Measurements from ENCODE around the gene RIMOC1.
"Not testable (repeated sequence)": the region's sequence is repeated elsewhere in the genome, so short reads cannot be mapped to it uniquely, and the experiment has no call there.

The RIMOC1 gene

GRCh38 chr5:41892031-41892430, 12.1 kb upstream of the RIMOC1 start:
- no peak for DNase-seq

DNA sequence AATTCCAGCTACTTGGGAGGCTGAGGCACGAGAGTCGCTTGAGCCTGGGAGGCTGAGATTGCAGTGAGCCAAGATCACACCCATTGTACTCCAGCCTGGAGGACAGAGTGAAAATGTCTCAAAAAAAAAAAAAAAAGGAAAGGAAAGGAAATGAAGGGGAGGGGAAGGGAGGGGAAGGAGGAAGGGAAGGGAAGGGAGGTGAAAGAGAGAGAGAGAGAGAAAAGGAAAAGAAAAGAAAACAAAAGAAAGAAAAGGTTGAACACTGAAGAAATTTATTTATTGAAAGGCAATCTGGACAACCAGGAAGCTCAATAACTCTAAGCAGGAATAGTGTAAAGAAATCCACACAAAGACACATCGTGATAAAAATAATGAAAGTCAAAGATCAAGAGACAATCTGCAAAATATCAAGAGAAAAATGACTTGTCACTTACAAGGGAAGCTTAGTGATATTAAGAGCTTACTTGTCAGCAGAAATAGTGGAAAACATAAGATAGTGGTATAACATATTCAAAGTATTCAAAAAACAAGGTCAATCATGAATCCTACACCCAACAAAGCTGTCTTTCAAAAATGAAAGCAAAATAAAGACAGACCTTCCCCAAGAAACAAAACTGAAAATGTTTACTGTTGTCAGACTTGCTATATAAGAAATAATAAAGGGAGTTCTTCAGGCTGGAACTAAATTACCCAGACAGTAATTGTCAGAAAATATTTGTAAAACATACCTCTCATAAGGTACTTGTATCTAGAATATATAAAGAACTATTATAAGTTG, 10.9 kb upstream of the RIMOC1 start:
- no peak for DNase-seq

- DNase-seq = no peak
Observed at GRCh38 chr5:41896230-41896629, 7.9 kb upstream of the RIMOC1 start.

- DNase-seq = no peak
Observed at GRCh38 chr5:41903382-41903891, 707 bp upstream of the RIMOC1 start.

DNA sequence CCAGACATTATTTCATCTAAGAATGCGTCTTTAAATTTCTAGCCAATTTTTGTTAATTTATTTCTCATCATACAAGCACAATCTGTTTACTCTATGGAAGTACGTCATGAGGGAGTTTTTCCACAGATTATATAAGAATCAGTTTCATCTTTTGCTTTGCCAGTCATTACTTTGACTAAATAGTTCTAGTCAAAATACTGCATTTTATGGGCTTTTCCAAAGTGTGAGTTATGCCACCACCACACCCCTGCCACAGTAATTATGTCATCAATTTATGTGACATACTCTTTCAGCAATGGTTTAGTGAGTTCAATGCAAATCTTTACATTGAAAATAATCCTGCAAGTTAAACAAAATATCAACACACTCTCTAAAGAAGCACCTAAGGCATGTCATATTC, 2.0 kb downstream of the RIMOC1 start:
- no peak for DNase-seq

DNA sequence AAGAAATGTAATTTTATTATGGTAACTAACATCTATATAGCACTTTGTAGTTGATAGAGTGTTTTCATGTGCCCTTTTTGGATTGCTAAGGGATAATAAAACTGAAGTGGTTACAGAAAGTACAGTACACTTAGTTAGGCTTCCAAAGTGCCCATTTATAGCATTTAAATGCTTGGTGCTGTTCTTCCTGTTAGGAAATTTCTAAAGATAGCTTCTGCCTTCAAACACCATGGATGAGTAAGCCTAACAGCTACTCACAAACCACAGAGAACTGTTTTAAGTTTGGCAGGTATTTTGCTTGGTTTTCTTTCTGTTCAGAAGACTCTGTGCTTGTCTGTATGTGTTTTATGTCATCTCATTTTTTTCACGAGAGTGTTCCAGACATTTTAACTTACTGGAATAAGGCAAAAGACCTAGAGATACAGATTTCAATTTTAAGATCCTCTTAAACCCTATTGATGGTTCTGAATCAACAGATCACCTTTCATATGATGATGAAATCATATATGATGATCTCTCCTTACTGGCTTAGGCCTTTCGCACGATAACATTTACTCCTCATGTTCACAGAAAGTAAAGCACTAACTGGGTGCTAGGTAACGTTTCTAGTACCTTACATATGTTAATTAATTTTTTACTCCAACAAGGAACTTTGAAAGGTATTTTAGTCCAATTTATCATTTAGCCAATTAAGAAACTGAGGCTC, 4.4 kb downstream of the RIMOC1 start:
- DNase-seq = no peak

DNA sequence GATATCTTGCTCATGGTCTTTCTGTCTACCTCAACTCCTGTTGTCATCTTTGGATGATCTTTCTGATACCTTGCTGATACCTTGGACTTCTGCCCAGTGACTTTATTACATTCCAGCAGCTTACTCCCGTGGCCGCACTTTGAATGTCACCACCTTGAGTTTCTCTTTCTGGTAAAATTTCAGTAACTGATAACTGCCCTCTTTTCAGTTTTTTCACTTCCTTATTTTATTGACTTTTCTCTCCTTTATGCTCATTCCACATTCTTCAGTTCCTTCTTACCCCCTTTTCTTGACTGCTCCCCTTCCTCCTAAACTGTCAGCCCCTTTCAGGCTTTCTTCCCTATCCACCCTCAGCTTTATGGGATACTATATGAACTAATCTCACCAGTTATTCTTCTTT, 14.0 kb downstream of the RIMOC1 start:
- no peak for DNase-seq

GRCh38 chr5:41921166-41921565, 17.0 kb downstream of the RIMOC1 start:
- DNase-seq = no peak

- DNase-seq = no peak
Observed at GRCh38 chr5:41921874-41922273, 17.7 kb downstream of the RIMOC1 start.

- DNase-seq = no peak
Observed at GRCh38 chr5:41924526-41924871, 20.4 kb downstream of the RIMOC1 start.

DNA sequence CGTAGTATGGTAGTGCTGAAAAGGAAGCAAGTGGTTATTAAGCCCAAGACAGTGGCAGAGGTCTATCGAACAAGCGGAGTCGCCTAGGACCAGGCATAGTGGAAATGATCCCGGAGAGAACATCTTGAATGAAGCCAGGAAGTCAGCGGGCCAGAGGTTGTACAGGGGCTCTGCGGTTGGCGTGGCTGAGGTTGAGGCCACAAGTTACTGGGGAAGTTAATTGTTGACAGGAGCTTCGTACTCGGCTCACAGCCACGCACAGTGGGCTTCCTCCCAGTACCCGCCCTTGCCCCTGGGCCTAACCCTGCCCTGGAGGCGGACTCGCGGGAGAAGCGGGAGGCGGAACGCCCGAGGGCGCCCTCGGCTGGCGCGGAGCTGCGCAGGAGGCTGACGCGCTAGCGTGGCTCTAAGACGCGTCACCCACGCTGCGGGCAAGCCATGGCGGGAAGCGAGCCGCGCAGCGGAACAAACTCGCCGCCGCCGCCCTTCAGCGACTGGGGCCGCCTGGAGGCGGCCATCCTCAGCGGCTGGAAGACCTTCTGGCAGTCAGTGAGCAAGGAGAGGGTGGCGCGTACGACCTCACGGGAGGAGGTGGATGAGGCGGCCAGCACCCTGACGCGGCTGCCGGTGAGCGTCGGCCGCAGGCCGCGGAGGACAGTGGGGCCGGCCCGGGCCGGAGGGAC, 20.9 kb downstream of the RIMOC1 start, which contains the start of gene FBXO4:
Gene FBXO4 (plus strand): TSS at position 410 of the 683 bp plus-strand sequence. CDS start 29 bp downstream, at position 439.
- peak in 1 of 2 experiments; percentile 7 for DNase-seq

GRCh38 chr5:41925555-41925951, 21.4 kb downstream of the RIMOC1 start:
- peak in 1 of 2 experiments; percentile 10 for DNase-seq

DNA sequence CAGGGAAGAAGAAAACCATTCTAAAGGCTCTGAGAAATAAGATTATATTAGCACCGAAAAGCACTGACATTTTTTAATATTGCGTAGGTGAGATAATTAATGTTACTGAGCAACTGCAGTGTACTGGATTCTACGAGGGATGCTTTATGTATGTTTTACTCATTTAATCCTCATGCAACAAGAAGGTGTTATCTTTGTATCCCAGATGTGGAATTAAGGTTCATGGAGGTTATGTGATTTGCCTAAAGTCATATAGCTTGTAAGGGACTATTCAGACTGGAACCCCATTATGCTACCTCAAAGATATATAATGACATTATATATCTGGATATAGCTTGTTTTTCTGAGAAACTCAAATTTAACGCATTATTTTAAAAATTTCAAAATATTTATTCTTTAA, 23.5 kb downstream of the RIMOC1 start:
- no peak for DNase-seq

DNA sequence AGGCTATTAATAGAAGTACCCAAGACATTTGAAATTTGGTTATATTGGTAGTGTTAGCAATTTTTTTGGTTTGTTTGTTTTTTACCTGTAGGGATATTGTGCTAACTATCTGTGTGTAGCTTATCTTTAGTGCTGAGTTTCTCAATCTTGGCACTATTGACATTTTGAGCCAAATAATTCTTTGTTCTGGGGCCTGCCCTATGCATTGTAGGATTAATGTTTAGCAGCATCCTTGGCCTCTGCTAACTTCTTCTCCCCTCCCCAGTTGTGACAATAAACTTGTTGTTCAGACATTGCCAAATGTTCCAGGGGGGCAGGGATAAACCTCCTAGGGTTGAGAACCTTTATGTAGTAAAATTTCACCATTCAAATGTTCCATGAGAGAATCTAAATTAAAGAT, 24.9 kb downstream of the RIMOC1 start:
- DNase-seq = no peak

GRCh38 chr5:41932770-41933169, 28.6 kb downstream of the RIMOC1 start:
- DNase-seq = no peak

GRCh38 chr5:41935544-41935943, 31.4 kb downstream of the RIMOC1 start:
- DNase-seq = no peak

DNA sequence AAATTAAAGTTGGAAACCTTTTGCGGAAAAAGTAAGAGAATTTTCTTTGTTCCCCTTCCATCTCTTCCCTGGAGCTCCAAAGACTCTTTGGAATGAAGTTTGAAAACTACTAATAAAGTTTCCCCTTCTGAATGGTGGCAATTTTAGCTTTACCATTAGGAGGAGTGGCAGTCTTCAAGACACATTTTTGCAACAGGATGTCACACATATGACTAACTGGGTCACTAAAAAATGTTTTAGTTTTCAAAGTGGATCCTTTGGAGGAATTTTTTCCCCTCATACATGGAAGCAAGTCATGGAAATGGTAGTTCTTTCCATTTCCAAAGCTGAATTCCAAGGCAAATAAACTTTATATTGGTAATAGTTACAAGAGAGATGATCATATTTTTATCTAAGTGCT, 36.5 kb downstream of the RIMOC1 start:
- DNase-seq = no peak

DNA sequence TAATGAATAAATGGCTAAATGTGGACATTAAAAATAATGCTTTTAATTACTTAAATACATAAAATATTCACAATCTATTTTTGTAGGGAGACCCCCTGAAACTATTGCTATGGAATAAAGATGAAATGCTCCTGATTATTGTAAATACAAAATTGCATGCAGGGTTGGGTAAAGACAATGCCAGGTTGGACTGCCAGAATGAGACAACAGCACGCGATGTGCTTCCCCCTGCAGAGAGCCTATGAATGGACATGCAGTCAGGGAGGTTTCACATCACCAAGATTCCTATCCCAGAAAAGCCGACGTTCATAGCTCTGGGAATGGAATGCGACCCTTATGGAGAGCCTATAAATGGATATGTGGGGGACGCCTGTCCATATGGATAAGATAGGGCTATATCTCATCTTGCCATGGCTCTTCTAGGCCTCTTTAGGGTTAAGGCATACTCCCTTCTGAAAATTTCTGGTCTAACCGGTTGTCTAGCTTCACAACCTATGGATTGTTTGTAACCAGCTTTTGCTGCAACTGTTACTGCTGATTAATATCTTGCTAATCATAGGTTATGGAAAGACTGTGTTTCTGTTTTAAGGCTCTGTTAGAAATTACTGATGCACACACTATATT, 41.3 kb downstream of the RIMOC1 start:
- not testable (repeated sequence) for DNase-seq

DNA sequence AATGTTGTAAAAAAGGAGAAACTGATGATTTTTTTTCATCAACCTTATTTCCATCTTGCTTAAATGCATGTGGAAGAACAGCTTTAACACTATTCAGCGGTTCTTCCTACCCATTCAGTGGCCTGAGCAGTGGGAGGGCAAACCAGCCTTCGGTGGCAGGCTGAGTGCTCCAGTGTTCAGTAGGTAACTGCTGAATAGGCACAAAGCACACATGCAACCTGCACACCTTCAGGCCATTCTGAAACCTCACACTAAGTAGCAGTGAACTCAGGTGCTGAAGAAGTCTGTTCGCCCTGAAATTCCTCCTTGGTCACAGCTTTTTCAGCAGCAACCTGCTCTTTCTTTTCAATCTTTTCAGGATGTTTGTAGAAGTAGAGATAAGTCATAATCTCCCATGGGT, 47.1 kb downstream of the RIMOC1 start:
- DNase-seq = no peak
